HG03457 (cell line): ENCODE results near the gene CCDC74A.
A peak's percentile ranks its signal among the peaks of the same experiment; 100 is the strongest.
"Not testable (repeated sequence)": the region's sequence is repeated elsewhere in the genome, so short reads cannot be mapped to it uniquely, and the experiment has no call there.

ENCODE experiments used
- ATAC-seq: cut with Tn5 transposase; IDR thresholded peaks from one replicate; pipeline ENCODE4 v1.9.1; 2021; ENCODE audit warnings: moderate number of reproducible peaks; ENCODE audit not compliant: unreplicated experiment

CCDC74A gene

GRCh38 chr2:131498321-131498973 is 29.2 kb upstream of the CCDC74A start:
- peak; percentile 65 for ATAC-seq

- ATAC-seq = not testable (repeated sequence)
Observed at GRCh38 chr2:131503587-131503986, 24.1 kb upstream of the CCDC74A start.

GRCh38 chr2:131504082-131504750 is 23.5 kb upstream of the CCDC74A start:
- not testable (repeated sequence) for ATAC-seq

GRCh38 chr2:131509615-131510014 is 18.1 kb upstream of the CCDC74A start:
- no peak for ATAC-seq

GRCh38 chr2:131511291-131511968 is 16.3 kb upstream of the CCDC74A start:
- ATAC-seq = not testable (repeated sequence)

- not testable (repeated sequence) for ATAC-seq
Observed at GRCh38 chr2:131511969-131512870, 15.5 kb upstream of the CCDC74A start.

- peak; percentile 82 for ATAC-seq
Observed at GRCh38 chr2:131514408-131515166, 13.1 kb upstream of the CCDC74A start.

GRCh38 chr2:131515235-131515634 is 12.5 kb upstream of the CCDC74A start:
- not testable (repeated sequence) for ATAC-seq

GRCh38 chr2:131516011-131516410 is 11.7 kb upstream of the CCDC74A start:
- no peak for ATAC-seq

- not testable (repeated sequence) for ATAC-seq
Observed at GRCh38 chr2:131516621-131517020, 11.1 kb upstream of the CCDC74A start.

GRCh38 chr2:131517106-131517831 is 10.4 kb upstream of the CCDC74A start:
- no peak for ATAC-seq

GRCh38 chr2:131517856-131518255 is 9.8 kb upstream of the CCDC74A start:
- not testable (repeated sequence) for ATAC-seq

- ATAC-seq = not testable (repeated sequence)
Observed at GRCh38 chr2:131518531-131518930, 9.2 kb upstream of the CCDC74A start.

- no peak for ATAC-seq
Observed at GRCh38 chr2:131519466-131519865, 8.2 kb upstream of the CCDC74A start.

- not testable (repeated sequence) for ATAC-seq
Observed at GRCh38 chr2:131519871-131520470, 7.7 kb upstream of the CCDC74A start.

- no peak for ATAC-seq
Observed at GRCh38 chr2:131520526-131520925, 7.2 kb upstream of the CCDC74A start.

- not testable (repeated sequence) for ATAC-seq
Observed at GRCh38 chr2:131521524-131521923, 6.2 kb upstream of the CCDC74A start.

- ATAC-seq = no peak
Observed at GRCh38 chr2:131521961-131522781, 5.5 kb upstream of the CCDC74A start.
